Peyer's patch (tissue), 4 donors: ENCODE measurements around the gene OPCML. TPM values are rescaled to one million over a fixed set of nuclear protein-coding genes. Genes with fewer than 3 reads are reported as not detected.

ENCODE experiments used
- DNase-seq, 3 donors: peaks; one replicate each; pipeline ENCODE4 v3.0.0-alpha.2; 2017 to 2019
- H3K27ac ChIP-seq, 4 donors: fragments of 200-600 bp; sonication (generic); one replicate each; pipeline ENCODE4 v1.5.1; 2016 to 2019
- H3K27me3 ChIP-seq, 2 donors: fragments of 200-600 bp; sonication (generic); one replicate each; pipeline ENCODE4 v1.5.1; 2019
- H3K36me3 ChIP-seq, 3 donors: fragments of 200-600 bp; sonication (generic); one replicate each; pipeline ENCODE4 v1.5.1; 2016 to 2019
- H3K4me1 ChIP-seq, 4 donors: fragments of 200-600 bp; sonication (generic); one replicate each; pipeline ENCODE4 v1.5.1; 2016 to 2019
- H3K4me3 ChIP-seq, 4 donors: fragments of 200-600 bp; sonication (generic); 1 replicate in 3 of 4; 2 replicates in 1 of 4; pipeline ENCODE4 v1.5.1; 2016 to 2019; ENCODE audit warnings: mild to moderate bottlenecking in 1 of 4
- H3K9me3 ChIP-seq, 4 donors: fragments of 200-600 bp; sonication (generic); one replicate each; pipeline ENCODE4 v1.5.1; 2016 to 2019; ENCODE audit warnings: mild to moderate bottlenecking in 1 of 4
- POLR2A ChIP-seq, 2 donors: fragments of 450-650 bp; IDR thresholded peaks; one replicate each; pipeline ENCODE4 v1.5.1; 2017; ENCODE audit warnings: antibody characterized with exemption in 2 of 2, mild to moderate bottlenecking in 2 of 2, moderate library complexity in 2 of 2
- total RNA-seq, 4 donors: library from RNA; depleted of rRNA; stranded (reverse); fragments of >200 nt; gene quantifications; one replicate each; pipeline ENCODE4 v1.1.0, GENCODE V29; 2016
- TF ChIP-seq, protein P1 (sequence below), 6 experiments: fragments of 450-650 bp in 4 of 6; fragments of 200-600 bp in 2 of 6; sonication (generic) in 1 of 6; IDR thresholded peaks; one replicate each; pipeline ENCODE4 v1.5.1; 2017 to 2019; ENCODE audit warnings: antibody characterized with exemption in 6 of 6, mild to moderate bottlenecking in 3 of 6, moderate library complexity in 1 of 6

OPCML gene
- total RNA-seq, 4 donors from 2014 or later = not detected

GRCh38 chr11:133555034-133555433 is 22.7 kb upstream of the OPCML start:
- no peak for DNase-seq
- Histone ChIP-seq H3K27me3 (no peaks in the 10 kb centered on the region), H3K4me3 (no peak overlapping the region), H3K27ac (no peak overlapping the region), H3K36me3 (no peaks in the 10 kb centered on the region), H3K4me1 (no peaks in the 10 kb centered on the region), H3K9me3 (no peaks in the 10 kb centered on the region)
- TF ChIP-seq POLR2A (IDR thresholded peaks at IDR 0.05) = no peak
- TF ChIP-seq, protein P1, sequence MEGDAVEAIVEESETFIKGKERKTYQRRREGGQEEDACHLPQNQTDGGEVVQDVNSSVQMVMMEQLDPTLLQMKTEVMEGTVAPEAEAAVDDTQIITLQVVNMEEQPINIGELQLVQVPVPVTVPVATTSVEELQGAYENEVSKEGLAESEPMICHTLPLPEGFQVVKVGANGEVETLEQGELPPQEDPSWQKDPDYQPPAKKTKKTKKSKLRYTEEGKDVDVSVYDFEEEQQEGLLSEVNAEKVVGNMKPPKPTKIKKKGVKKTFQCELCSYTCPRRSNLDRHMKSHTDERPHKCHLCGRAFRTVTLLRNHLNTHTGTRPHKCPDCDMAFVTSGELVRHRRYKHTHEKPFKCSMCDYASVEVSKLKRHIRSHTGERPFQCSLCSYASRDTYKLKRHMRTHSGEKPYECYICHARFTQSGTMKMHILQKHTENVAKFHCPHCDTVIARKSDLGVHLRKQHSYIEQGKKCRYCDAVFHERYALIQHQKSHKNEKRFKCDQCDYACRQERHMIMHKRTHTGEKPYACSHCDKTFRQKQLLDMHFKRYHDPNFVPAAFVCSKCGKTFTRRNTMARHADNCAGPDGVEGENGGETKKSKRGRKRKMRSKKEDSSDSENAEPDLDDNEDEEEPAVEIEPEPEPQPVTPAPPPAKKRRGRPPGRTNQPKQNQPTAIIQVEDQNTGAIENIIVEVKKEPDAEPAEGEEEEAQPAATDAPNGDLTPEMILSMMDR (IDR thresholded peaks at IDR 0.05) = no peak

GRCh38 chr11:133553885-133554740 is 21.8 kb upstream of the OPCML start:
- H3K27ac ChIP-seq = no peak overlapping the region
- no peaks in the 10 kb centered on the region for H3K36me3 ChIP-seq
- no peaks in the 10 kb centered on the region for H3K4me1 ChIP-seq
- H3K27me3 ChIP-seq = no peaks in the 10 kb centered on the region
- H3K4me3 ChIP-seq = no peak overlapping the region
- no peak for DNase-seq
- H3K9me3 ChIP-seq = no peaks in the 10 kb centered on the region
- TF ChIP-seq POLR2A (IDR thresholded peaks at IDR 0.05) = no peak
- TF ChIP-seq, protein P1 (IDR thresholded peaks at IDR 0.05) = no peak

DNA sequence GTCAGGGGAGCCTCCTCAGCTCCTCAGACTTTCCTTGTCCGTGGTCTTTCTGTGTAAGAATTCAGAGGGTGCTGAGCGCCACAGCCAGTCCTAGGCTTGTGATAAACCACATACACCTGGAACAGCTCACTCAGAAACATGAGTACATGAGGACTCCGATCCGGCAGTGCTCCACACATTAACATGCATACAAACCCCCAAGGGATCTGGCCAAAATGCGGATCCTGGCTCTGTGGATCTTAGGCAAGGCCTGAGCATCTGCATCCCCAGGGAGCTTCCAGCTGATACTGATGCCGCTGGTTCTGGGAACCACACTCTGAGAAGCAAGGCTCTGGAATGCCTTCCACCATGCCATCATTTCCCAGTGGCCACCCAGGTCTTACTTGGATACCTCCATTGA is 20.6 kb upstream of the OPCML start:
- H3K27me3 ChIP-seq = no peaks in the 10 kb centered on the region
- H3K27ac ChIP-seq = no peak overlapping the region
- DNase-seq = no peak
- H3K36me3 ChIP-seq = no peaks in the 10 kb centered on the region
- H3K9me3 ChIP-seq = no peaks in the 10 kb centered on the region
- no peaks in the 10 kb centered on the region for H3K4me1 ChIP-seq
- TF ChIP-seq, protein P1 (IDR thresholded peaks at IDR 0.05) = no peak
- TF ChIP-seq POLR2A (IDR thresholded peaks at IDR 0.05) = no peak
- no peak overlapping the region for H3K4me3 ChIP-seq

- H3K36me3 ChIP-seq = no peaks in the 10 kb centered on the region
These were observed 18.8 kb upstream of the OPCML start for GRCh38 chr11:133551064-133551463.

GRCh38 chr11:133549826-133550225 is 17.5 kb upstream of the OPCML start:
- no peaks in the 10 kb centered on the region for H3K36me3 ChIP-seq
- no peaks in the 10 kb centered on the region for H3K9me3 ChIP-seq
- TF ChIP-seq POLR2A (IDR thresholded peaks at IDR 0.05) = no peak
- TF ChIP-seq, protein P1 (IDR thresholded peaks at IDR 0.05) = no peak
- H3K27ac ChIP-seq = no peak overlapping the region
- H3K4me3 ChIP-seq = no peak overlapping the region
- no peaks in the 10 kb centered on the region for H3K27me3 ChIP-seq
- DNase-seq = no peak
- no peaks in the 10 kb centered on the region for H3K4me1 ChIP-seq

More at GRCh38 chr11:133551064-133551463, 18.8 kb upstream of the OPCML start:
- TF ChIP-seq POLR2A (IDR thresholded peaks at IDR 0.05) = no peak
- TF ChIP-seq, protein P1 (IDR thresholded peaks at IDR 0.05) = no peak
- H3K27me3 ChIP-seq = no peaks in the 10 kb centered on the region
- H3K9me3 ChIP-seq = no peaks in the 10 kb centered on the region
- no peak overlapping the region for H3K27ac ChIP-seq
- no peak for DNase-seq
- H3K4me1 ChIP-seq = no peaks in the 10 kb centered on the region
- H3K4me3 ChIP-seq = no peak overlapping the region
